Muscle of leg (tissue), 11 donors: ENCODE measurements around the gene UGP2. TPM values are rescaled to one million over a fixed set of nuclear protein-coding genes. Genes with fewer than 3 reads are reported as not detected.
"Not testable (repeated sequence)": the region's sequence is repeated elsewhere in the genome, so short reads cannot be mapped to it uniquely, and the experiment has no call there.

Experiments used
- DNase-seq: peaks from one replicate; pipeline ENCODE4 v3.0.0; 2013
- H3K27ac ChIP-seq: one replicate; pipeline ENCODE4 v1.5.1; 2013; ENCODE audit warnings: mild to moderate bottlenecking, low read length, control low read depth
- H3K27me3 ChIP-seq: one replicate; pipeline ENCODE4 v1.6.1; 2013; ENCODE audit warnings: low read length; ENCODE audit not compliant: control insufficient read depth, insufficient read depth
- H3K36me3 ChIP-seq: one replicate; pipeline ENCODE4 v1.6.1; 2013; ENCODE audit warnings: low read length; ENCODE audit not compliant: control insufficient read depth, insufficient read depth
- H3K4me1 ChIP-seq: one replicate; pipeline ENCODE4 v1.6.1; 2013; ENCODE audit warnings: low read length; ENCODE audit not compliant: control insufficient read depth, insufficient read depth
- H3K4me3 ChIP-seq: one replicate; pipeline ENCODE4 v1.5.1; 2013; ENCODE audit warnings: low read length, control low read depth
- H3K9me3 ChIP-seq: replicated peaks from 2 replicates; pipeline ENCODE4 v1.6.1; 2013; ENCODE audit warnings: low read depth, low read length; ENCODE audit not compliant: control insufficient read depth
- WGBS: methylation state at CpG from one replicate; pipeline ENCODE4 v1.1.5; 2013; ENCODE audit warnings: missing lambda C conversion rate; ENCODE audit not compliant: insufficient coverage; 5-methylcytosine and 5-hydroxymethylcytosine counted together
- polyA plus RNA-seq, 8 donors: library from polyadenylated mRNA; unstranded; fragments of 120-200 nt; gene quantifications; one replicate each; pipeline versions ENCODE4 v1.2.1 to v1.2.3, GENCODE V29; 2013; ENCODE audit warnings: inconsistent platforms in 1 of 8, low replicate concordance in 1 of 8; ENCODE audit not compliant: insufficient read length in 8 of 8, insufficient read depth in 1 of 8
- total RNA-seq: library from RNA; stranded (reverse); fragments of 120-200 nt; gene quantifications from one replicate; pipeline ENCODE4 v1.2.4, GENCODE V29; 2013

Gene UGP2
- total and polyA plus RNA-seq, 9 donors = 214 to 305 (median 277) TPM

GRCh38 chr2:63914311-63914710, 72.6 kb downstream of the UGP2 start:
- Histone ChIP-seq H3K4me1 (no peaks in the 10 kb centered on the region), H3K4me3 (no peak overlapping the region), H3K27ac (no peak overlapping the region), H3K9me3 (no peaks in the 10 kb centered on the region), H3K27me3 (no peaks in the 10 kb centered on the region), H3K36me3 (peaks cover 9% of the 10 kb centered on the region)
- WGBS = no CpG with 5 or more reads among the region's 1 CpG
- no peak for DNase-seq

DNA sequence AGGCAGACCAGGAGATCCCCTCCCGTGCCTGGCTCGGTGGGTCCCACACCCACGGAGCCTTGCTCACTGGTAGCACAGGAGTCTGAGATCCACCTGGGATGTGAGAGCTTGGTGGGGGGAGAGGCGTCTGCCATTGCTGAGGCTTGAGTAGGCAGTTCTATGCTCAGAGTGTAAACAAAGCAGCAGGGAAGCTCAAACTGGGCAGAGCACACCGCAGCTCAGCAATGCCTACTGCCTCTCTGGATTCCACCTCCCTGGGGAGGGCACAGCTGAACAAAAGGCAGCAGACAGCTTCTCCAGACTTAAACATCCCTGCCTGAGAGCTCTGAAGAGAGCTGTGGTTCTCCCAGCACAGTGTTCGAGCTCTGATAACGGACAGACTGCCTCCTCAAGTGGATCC, 85.1 kb downstream of the UGP2 start:
- Histone ChIP-seq H3K4me1 (no peaks in the 10 kb centered on the region), H3K4me3 (no peak overlapping the region), H3K9me3 (no peaks in the 10 kb centered on the region), H3K36me3 (peaks cover 14% of the 10 kb centered on the region), H3K27me3 (no peaks in the 10 kb centered on the region), H3K27ac (no peak overlapping the region)
- WGBS = 95% methylated on average over 6 of the region's 7 CpGs
- no peak for DNase-seq

DNA sequence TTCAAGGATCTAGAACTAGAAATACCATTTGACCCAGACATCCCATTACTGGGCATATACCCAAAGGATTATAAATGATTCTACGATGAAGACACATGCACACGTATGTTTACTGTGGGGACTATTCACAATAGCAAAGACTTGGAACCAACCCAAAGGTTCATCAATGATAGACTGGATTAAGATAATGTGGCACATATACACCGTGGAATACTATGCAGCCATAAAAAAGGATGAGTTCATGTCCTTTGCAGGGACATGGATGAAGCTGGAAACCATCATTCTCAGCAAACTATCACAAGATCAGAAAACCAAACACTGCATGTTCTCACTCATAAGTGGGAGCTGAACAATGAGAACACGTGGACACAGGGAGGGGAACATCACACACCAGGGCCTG, 90.4 kb downstream of the UGP2 start:
- H3K4me3 ChIP-seq, H3K4me1 ChIP-seq, H3K27me3 ChIP-seq, DNase-seq, H3K27ac ChIP-seq, H3K9me3 ChIP-seq: not testable (repeated sequence)
- WGBS = no CpG with 5 or more reads among the region's 4 CpGs
- peaks cover 12% of the 10 kb centered on the region for H3K36me3 ChIP-seq

Other genes with a start within 250 kb of the UGP2 start
- 26.9 TPM for gene VPS54, start 177.5 kb downstream of the UGP2 start, total RNA-seq
- gene VPS54, start 177.5 kb downstream of the UGP2 start, polyA plus RNA-seq = 10 to 100 TPM; 22.3 to 28.0 (median 26.2) TPM